Stimulated activated naive CD4-positive, alpha-beta T cell treated with Interleukin-2 at 50 U/mL for 16 hours (primary cell): ENCODE data around the gene RFTN2.
"Not testable (repeated sequence)": the region's sequence is repeated elsewhere in the genome, so short reads cannot be mapped to it uniquely, and the experiment has no call there.

Experiments
- DNase-seq: peaks from one replicate; lab custom pipeline; 2025; lab: John Stamatoyannopoulos, UW

Gene RFTN2

GRCh38 chr2:197674591-197674990 lies 796 bp downstream of the RFTN2 start:
- no peak for DNase-seq

DNA sequence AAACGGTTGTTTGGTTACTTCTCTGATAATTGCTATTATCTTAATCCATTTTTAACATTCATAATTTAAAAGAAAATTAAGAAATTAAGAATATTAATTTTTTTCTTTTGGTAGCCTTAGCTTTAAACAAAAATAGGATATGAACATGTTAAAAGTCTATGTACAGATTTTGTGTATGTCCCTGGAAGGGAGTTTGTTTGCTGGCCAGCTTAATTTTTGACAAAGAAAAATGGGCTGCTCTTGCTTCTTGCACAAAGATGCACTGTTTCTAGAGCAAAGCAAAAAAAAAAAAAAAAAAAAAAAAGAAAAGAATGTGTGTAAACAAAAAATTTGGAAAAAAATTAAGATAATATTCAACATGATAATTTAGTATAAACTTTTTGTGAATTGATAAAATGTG lies 1.3 kb downstream of the RFTN2 start:
- DNase-seq = no peak

DNA sequence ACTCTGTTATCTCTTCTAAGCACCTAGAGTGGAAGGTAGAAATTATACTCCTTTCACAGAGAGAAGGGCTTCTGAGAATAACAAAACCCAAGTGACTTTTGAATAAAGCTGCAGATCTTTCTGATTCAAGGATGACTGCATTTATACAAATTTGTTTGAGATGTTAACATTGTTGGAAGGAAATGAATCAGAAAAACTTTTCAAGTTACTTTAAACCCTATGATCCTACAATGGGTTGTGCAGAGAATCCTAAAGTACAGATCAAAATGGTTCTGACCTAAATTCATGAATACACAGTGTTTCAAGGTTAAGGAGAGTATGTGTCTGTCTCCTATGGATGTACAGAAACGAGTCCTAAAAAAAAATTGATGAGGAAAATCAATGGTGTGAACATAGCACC lies 1.8 kb downstream of the RFTN2 start:
- no peak for DNase-seq

DNA sequence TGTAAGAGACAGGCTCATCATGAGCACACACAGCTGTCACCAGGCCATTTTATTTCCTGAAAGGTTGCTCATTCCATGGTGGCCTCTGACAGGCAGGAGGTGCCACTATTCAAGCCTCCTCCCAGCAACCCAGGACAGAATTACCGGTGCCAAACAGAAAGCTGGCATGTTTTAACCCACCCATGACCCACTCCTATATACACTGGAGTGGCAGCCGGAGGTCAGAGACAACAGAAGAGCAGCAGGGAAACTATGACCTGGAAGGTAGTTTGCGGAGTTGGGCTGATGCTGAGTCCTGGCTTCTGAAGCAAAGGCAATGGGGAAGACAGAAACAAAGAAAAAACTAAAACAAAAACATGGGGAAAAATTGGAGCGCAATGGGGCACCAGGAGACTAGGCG lies 2.3 kb downstream of the RFTN2 start:
- no peak for DNase-seq

- DNase-seq = no peak
Observed at GRCh38 chr2:197672371-197672893, 3.0 kb downstream of the RFTN2 start.

GRCh38 chr2:197669077-197669476 lies 6.3 kb downstream of the RFTN2 start:
- no peak for DNase-seq

DNA sequence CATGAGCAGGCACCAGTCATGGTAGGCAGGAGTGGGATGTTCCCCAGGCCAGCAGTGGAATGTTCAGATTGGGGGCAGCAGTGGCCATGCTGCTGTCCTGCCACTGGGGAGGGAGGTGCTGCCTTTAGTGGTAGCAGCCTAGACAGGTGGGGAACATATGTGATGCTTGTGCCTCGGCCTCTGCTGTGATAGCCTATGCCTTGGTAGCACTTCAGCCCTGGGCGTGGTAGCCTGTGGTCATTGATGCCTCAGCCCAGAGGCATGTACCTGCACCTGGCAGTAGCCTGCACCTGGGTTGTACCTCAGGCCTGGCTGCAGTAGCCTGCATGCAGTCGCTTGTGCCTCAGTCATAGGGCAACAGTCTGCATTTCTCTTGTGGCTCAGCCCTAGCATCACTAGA lies 7.1 kb downstream of the RFTN2 start:
- no peak for DNase-seq

GRCh38 chr2:197666277-197666676 lies 9.1 kb downstream of the RFTN2 start:
- DNase-seq = no peak

DNA sequence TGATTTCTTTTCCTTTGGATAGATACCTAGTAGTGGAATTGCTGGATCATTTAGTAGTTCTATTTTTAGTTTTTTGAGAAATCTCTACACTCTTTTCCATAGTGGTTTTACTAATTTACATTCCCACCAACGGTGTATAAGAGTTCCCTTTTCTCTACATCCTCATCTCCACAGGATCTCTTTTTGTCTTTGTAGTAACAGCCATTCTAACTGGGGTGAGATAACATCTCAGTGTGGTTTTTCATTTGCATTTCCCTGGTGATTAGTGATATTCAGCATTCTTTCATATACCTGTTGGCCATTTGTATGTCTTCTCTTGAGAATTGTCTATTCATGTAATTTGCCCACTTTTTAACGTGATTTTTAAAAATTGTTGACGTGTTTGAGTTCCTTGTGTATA lies 13.8 kb downstream of the RFTN2 start:
- no peak for DNase-seq

DNA sequence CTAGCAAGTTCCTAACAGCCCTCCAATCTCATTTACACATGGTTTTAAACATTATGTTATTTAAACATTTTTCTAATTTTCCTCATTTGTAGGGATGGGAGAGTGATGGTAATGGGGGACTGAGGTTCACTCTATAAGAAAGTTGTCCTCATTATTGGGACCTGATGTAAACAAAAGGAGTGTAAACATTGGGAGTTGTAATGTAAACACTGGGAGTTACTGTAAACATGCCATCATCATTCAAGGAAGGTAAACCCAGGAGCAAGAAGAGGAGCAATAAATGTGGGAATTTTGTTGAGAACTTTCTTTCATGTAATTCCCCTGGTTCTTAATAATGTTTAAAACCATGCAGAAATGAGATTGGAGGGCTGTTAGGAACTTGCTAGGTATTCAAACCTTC lies 17.8 kb downstream of the RFTN2 start:
- no peak for DNase-seq

DNA sequence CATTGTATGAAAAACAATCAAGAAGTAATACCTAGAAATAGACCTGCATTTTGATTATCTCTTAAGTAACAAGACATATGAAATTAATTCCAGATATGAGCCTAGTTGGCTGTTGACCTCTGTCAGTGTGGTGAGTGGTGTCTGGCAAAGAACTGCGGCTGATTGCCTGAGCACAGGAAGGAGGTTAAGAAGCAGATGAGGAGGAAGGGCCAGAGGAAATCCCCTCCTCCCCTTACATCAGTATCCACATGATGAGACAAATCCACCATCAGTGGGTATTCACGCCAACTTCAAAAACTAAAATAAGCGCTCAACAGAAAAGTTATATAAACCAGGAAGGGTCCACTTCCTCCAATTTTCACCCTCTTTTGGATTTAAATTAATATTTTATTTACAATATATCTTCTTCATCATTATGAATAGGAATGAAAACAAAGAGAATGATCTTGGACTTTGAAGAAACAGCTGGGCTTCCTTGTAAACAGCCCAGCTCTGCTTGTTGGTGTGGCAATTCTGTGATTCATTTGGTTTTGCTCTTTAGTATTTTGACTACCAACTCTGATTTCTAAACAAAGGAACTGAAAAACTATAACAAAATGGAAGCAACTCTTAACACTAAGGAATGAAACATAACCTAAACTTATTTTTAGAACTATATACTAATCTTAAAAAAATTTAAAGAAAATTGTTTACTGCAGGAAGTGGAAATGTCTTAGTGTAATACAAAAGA lies 27.3 kb downstream of the RFTN2 start:
- DNase-seq = no peak

DNA sequence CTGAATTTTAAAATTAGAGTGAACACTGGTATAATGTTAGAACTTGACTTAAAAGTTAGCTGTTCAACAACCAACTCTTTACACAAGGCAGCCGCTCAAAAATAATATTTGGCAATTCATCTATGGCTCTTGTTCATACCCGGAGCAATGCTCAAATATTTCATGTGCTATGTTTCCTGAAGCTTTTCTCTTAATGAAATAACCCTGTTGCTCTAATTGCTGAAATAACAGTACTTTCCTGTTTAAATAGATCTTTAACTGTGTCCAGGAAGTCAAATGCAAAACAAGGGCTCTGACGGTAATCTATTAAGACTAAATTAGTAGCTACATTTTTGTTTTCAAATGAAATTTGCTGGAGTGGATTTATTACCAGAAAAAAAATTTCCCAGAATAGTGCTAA lies 33.7 kb downstream of the RFTN2 start:
- DNase-seq = no peak

- not testable (repeated sequence) for DNase-seq
Observed at GRCh38 chr2:197640571-197641122, 34.7 kb downstream of the RFTN2 start.

DNA sequence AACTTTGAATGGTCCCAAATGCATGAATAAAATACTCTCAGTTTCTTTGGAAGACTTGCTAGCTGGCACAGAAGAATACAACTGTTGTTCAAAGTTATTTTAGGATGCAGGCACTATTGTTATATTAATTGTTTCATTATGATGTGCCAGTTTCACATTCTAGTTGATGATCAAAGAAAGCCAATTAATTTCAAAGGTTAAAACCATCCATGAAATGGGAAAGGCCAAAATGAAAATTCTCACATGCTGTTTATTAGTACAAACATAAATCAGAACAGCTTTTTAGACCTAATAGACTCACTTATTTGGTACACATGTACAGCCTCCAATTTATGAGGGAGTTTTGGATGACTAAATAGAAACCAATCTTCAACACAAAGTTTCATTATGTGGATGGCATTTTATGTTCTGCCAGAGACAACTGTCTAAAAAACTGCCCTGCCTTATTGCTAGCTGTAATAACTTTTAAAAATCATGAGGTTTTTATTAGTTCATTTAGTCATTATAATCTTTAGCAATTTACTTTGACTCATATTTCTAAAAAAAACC lies 42.2 kb downstream of the RFTN2 start:
- no peak for DNase-seq

- DNase-seq = no peak
Observed at GRCh38 chr2:197628043-197628500, 47.3 kb downstream of the RFTN2 start.

GRCh38 chr2:197626965-197627625 lies 48.3 kb downstream of the RFTN2 start:
- DNase-seq = no peak

GRCh38 chr2:197620133-197620532 lies 55.3 kb downstream of the RFTN2 start:
- DNase-seq = no peak

GRCh38 chr2:197615016-197615652 lies 60.3 kb downstream of the RFTN2 start:
- DNase-seq = no peak

- DNase-seq = no peak
Observed at GRCh38 chr2:197614532-197614931, 60.9 kb downstream of the RFTN2 start.

- DNase-seq = no peak
Observed at GRCh38 chr2:197613509-197613987, 61.8 kb downstream of the RFTN2 start.

DNA sequence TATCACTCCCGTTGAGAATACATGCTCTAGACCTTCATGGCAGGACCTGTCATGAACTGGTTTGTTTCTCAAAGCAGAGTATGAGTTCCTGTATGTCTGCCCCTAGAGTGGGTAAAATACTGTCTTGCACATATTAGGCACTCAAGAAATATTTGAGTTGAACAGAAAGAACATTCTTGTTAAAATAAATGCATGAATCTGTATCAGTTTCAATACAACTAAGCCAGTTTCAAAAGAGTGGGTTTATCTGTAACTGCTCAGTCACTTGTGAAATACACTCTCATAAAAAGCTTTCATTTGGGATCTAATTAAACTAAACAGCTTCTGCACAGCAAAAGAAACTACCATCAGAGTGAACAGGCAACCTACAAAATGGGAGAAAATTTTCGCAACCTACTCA lies 69.2 kb downstream of the RFTN2 start:
- DNase-seq = no peak
